ENCODE data around the gene COX6B2.

DNA sequence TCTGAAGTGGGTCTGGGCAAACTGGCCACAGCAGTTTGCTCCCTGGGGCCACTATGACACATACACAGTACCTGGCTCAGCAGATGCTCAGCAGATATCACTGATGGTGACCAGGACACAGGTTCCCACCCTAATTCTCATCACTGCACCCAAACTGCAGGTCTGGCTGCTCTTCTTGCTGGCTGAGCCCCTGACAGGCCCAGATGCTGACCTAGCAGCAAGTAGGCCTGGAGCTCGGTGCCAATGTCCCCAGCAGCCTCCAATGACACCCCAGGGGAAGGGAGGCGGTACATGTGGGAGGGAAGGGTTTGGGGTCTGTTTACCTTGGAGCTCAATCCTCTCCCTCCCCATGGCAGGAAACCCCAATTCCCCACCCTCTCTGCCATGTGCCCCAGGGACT, 48.0 kb upstream of the COX6B2 start:
- TF ChIP-seq TAF7 (optimal IDR thresholded peaks at IDR 0.05; ENCODE audit: borderline replicate concordance, low read depth, low read length) (no peak), POU5F1 (IDR thresholded peaks at IDR 0.05; ENCODE audit: low read depth, low read length) (no peak), YY1 (IDR thresholded peaks at IDR 0.05; ENCODE audit: low read depth, low read length) (no peak), EP300 (IDR thresholded peaks at IDR 0.05; ENCODE audit: borderline replicate concordance in 1 of 2, low read depth in 2 of 2, low read length in 2 of 2) (no peak), CBX8 (IDR thresholded peaks at IDR 0.05; ENCODE audit: borderline replicate concordance, low read depth, low read length) (no peak), GABPA (IDR thresholded peaks at IDR 0.05; ENCODE audit: borderline replicate concordance, insufficient read depth, low read length) (no peak), BCL11A (IDR thresholded peaks at IDR 0.05; ENCODE audit: low read depth in 2 of 2, low read length in 2 of 2) (no peak), SUZ12 (IDR thresholded peaks at IDR 0.05; ENCODE audit: low read length) (no peak), CBX5 (IDR thresholded peaks at IDR 0.05; ENCODE audit: low read depth, low read length) (no peak), ZNF274 (IDR thresholded peaks at IDR 0.05; ENCODE audit: borderline replicate concordance, extremely low read depth, low read length) (no peak), POLR2AphosphoS5 (IDR thresholded peaks at IDR 0.05; ENCODE audit: low read depth, low read length) (no peak), RNF2 (IDR thresholded peaks at IDR 0.05; ENCODE audit: borderline replicate concordance, low read depth, low read length, missing control alignments, poor library complexity, severe bottlenecking) (no peak)
- TF ChIP-seq, protein P1, sequence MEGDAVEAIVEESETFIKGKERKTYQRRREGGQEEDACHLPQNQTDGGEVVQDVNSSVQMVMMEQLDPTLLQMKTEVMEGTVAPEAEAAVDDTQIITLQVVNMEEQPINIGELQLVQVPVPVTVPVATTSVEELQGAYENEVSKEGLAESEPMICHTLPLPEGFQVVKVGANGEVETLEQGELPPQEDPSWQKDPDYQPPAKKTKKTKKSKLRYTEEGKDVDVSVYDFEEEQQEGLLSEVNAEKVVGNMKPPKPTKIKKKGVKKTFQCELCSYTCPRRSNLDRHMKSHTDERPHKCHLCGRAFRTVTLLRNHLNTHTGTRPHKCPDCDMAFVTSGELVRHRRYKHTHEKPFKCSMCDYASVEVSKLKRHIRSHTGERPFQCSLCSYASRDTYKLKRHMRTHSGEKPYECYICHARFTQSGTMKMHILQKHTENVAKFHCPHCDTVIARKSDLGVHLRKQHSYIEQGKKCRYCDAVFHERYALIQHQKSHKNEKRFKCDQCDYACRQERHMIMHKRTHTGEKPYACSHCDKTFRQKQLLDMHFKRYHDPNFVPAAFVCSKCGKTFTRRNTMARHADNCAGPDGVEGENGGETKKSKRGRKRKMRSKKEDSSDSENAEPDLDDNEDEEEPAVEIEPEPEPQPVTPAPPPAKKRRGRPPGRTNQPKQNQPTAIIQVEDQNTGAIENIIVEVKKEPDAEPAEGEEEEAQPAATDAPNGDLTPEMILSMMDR (IDR thresholded peaks at IDR 0.05; ENCODE audit: control extremely low read depth in 1 of 3, insufficient read depth in 1 of 3, low read depth in 1 of 3, low read length in 3 of 3): no peak

Measured in H1 (cell line).